ENCODE measurements around the gene NTN4. TPM values are rescaled to one million over a fixed set of nuclear protein-coding genes. Genes with fewer than 3 reads are reported as not detected.

NTN4 gene
- total RNA-seq, 2 donors from 2014 or later, result 72.3 to 79.2 TPM

DNA sequence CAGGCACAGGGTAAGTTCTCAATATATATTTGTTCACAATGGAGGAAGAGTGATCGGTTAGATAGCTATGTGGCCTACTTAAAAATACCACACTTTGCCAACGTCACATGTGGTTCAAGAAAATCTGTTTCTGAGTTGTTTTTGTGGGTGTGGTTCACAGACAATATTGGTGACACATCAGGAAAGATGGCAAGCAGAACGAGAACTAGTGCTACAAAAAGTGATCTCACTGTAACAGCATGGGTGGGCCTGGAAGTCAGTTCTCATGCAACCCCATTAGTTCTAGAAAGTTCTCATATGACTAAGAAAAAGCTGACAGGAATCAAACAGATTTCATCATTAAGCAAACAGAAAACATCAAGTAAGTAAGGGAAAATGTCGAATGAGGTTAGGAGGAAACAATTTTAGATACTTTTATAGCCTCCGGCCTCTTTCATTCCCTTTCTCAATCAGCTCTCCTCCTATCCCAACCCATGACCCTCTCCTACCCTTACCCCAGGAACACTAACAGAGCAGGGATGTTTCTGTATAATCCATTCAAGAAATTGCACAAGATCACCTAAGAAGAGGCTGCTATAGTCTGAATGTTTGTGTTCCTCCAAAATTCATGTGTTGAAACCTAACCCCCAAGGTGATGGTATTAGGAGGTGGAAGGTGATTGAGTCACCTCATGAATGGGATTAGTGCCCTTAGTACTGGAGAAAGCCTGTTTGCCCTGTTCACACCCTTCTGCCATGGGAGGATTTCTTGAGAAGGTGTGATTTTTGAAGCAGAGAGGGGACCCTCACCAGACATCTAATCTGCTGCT is 15.5 kb upstream of the NTN4 start:
- ATAC-seq (ENCODE audit: insufficient number of reproducible peaks, low FRiP score, low read depth) (peak; percentile 95), DNase-seq (ENCODE audit: low spot score) (peak; percentile 49)
- Histone ChIP-seq H3K36me3 (no peaks in the 10 kb centered on the region), H3K27me3 (replicated peaks; ENCODE audit: insufficient read depth) (no peaks in the 10 kb centered on the region), H3K9me3 (no peaks in the 10 kb centered on the region), H3K4me3 (peak overlapping the region; percentile 33), H3K27ac (peak overlapping the region; percentile 75 to 85), H3K4me1 (ENCODE audit: control insufficient read depth in 1 of 2, low read depth in 2 of 2) (peaks cover 11 to 32% of the 10 kb centered on the region in 2 donors)
- TF ChIP-seq, protein P1, sequence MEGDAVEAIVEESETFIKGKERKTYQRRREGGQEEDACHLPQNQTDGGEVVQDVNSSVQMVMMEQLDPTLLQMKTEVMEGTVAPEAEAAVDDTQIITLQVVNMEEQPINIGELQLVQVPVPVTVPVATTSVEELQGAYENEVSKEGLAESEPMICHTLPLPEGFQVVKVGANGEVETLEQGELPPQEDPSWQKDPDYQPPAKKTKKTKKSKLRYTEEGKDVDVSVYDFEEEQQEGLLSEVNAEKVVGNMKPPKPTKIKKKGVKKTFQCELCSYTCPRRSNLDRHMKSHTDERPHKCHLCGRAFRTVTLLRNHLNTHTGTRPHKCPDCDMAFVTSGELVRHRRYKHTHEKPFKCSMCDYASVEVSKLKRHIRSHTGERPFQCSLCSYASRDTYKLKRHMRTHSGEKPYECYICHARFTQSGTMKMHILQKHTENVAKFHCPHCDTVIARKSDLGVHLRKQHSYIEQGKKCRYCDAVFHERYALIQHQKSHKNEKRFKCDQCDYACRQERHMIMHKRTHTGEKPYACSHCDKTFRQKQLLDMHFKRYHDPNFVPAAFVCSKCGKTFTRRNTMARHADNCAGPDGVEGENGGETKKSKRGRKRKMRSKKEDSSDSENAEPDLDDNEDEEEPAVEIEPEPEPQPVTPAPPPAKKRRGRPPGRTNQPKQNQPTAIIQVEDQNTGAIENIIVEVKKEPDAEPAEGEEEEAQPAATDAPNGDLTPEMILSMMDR (IDR thresholded peaks at IDR 0.05), result no peak

DNA sequence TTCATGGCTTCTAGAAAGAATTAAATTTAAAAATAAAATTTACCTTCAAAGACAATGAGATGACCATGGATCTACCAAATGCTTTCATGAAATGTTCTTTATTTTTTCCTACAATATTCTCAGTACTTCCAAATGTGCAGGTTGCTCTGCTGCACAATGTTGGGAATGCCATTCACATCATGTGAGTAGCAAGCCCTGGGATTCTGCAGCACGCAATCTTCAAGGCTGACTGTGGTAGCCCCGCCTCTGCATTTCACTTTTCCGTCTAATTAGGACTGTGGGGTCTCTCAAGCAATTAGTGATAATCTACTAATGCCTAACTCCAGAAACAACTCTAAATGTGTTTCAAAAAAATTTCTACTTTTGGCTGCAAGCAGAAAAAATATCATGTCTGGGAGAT is 13.7 kb upstream of the NTN4 start:
- DNase-seq (ENCODE audit: low spot score) (no peak), ATAC-seq (ENCODE audit: insufficient number of reproducible peaks, low FRiP score, low read depth) (no peak)
- TF ChIP-seq, protein P1 (IDR thresholded peaks at IDR 0.05), result no peak
- H3K36me3 ChIP-seq, result no peaks in the 10 kb centered on the region
- no peaks in the 10 kb centered on the region for H3K27me3 ChIP-seq (replicated peaks; ENCODE audit: insufficient read depth)
- H3K4me3 ChIP-seq, result no peak overlapping the region
- H3K4me1 ChIP-seq (ENCODE audit: control insufficient read depth in 1 of 2, low read depth in 2 of 2), result peaks cover 11 to 32% of the 10 kb centered on the region in 2 donors
- H3K9me3 ChIP-seq, result no peaks in the 10 kb centered on the region
- H3K27ac ChIP-seq, result no peak overlapping the region

- Histone ChIP-seq H3K4me1 (ENCODE audit: control insufficient read depth in 1 of 2, low read depth in 2 of 2) (peaks cover 11 to 32% of the 10 kb centered on the region in 2 donors), H3K9me3 (no peaks in the 10 kb centered on the region), H3K27ac (no peak overlapping the region), H3K27me3 (replicated peaks; ENCODE audit: insufficient read depth) (no peaks in the 10 kb centered on the region), H3K36me3 (no peaks in the 10 kb centered on the region), H3K4me3 (no peak overlapping the region)
- TF ChIP-seq, protein P1 (IDR thresholded peaks at IDR 0.05), result no peak
- no peak for ATAC-seq (ENCODE audit: insufficient number of reproducible peaks, low FRiP score, low read depth)
- DNase-seq (ENCODE audit: low spot score), result no peak
These were observed 13.3 kb upstream of the NTN4 start for GRCh38 chr12:95803817-95804216.

GRCh38 chr12:95802482-95803270 is 12.1 kb upstream of the NTN4 start:
- DNase-seq (ENCODE audit: low spot score), result no peak
- H3K27ac ChIP-seq, result peak overlapping the region; percentile 2 to 51

DNA sequence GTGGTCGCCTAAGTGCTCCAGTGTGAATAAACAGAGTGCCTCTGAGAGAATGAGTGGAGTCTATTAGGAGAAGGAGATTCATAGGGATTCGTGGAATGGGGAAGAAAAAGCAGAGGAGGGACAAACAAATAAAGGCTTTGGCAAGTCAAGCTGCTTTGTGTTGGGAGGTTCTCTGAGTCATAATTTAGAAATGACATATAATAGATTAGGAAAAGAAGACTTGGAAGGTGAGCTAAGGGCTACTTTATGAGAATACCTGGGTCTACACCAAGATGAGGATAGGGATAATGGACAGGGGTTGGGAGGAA is 6.4 kb upstream of the NTN4 start:
- Histone ChIP-seq H3K4me1 (ENCODE audit: control insufficient read depth in 1 of 2, low read depth in 2 of 2) (peaks cover 0 to 12% of the 10 kb centered on the region in 2 donors), H3K27ac (no peak overlapping the region)

More at GRCh38 chr12:95802482-95803270, 12.1 kb upstream of the NTN4 start:
- H3K4me1 ChIP-seq (ENCODE audit: control insufficient read depth in 1 of 2, low read depth in 2 of 2), result peaks cover 11 to 32% of the 10 kb centered on the region in 2 donors
- no peak overlapping the region for H3K4me3 ChIP-seq
- H3K27me3 ChIP-seq (replicated peaks; ENCODE audit: insufficient read depth), result no peaks in the 10 kb centered on the region
- TF ChIP-seq, protein P1 (IDR thresholded peaks at IDR 0.05), result no peak
- peak; percentile 26 for ATAC-seq (ENCODE audit: insufficient number of reproducible peaks, low FRiP score, low read depth)
- H3K9me3 ChIP-seq, result no peaks in the 10 kb centered on the region
- H3K36me3 ChIP-seq, result no peaks in the 10 kb centered on the region

More for the DNA sequence above, 6.4 kb upstream of the NTN4 start:
- Histone ChIP-seq H3K4me3 (no peak overlapping the region), H3K36me3 (no peaks in the 10 kb centered on the region), H3K9me3 (no peaks in the 10 kb centered on the region), H3K27me3 (replicated peaks; ENCODE audit: insufficient read depth) (no peaks in the 10 kb centered on the region)
- ATAC-seq (ENCODE audit: insufficient number of reproducible peaks, low FRiP score, low read depth) (no peak), DNase-seq (ENCODE audit: low spot score) (no peak)
- TF ChIP-seq, protein P1 (IDR thresholded peaks at IDR 0.05), result no peak

Measured in thoracic aorta (tissue), 2 donors.